ENCODE measurements around the gene TMEM79.

The TMEM79 gene

GRCh38 chr1:156285437-156285836, 1.3 kb downstream of the TMEM79 start:
- Histone ChIP-seq H3K27ac (no peak overlapping the region), H3K9ac (ENCODE audit: insufficient read length) (no peak overlapping the region), H3K36me3 (ENCODE audit: insufficient read depth, low read length) (peaks cover 5% of the 10 kb centered on the region), H3K4me3 (no peak overlapping the region), H3K9me3 (ENCODE audit: low read depth, low read length) (no peaks in the 10 kb centered on the region)
- no peak for DNase-seq (ENCODE audit: low read depth, low spot score)
- TF ChIP-seq POLR2AphosphoS5 (IDR thresholded peaks at IDR 0.05; ENCODE audit: borderline replicate concordance, low read depth, low read length) = no peak
- no peak for TF ChIP-seq FOXP2 (optimal IDR thresholded peaks at IDR 0.05; ENCODE audit: control extremely low read depth, extremely low read length, insufficient read depth)
- TF ChIP-seq EZH2 (IDR thresholded peaks at IDR 0.05) = no peak

- H3K9ac ChIP-seq (ENCODE audit: insufficient read length) = no peak overlapping the region
- no peak overlapping the region for H3K27ac ChIP-seq
- no peak overlapping the region for H3K4me3 ChIP-seq
- DNase-seq (ENCODE audit: low read depth, low spot score) = no peak
- TF ChIP-seq POLR2AphosphoS5 (IDR thresholded peaks at IDR 0.05; ENCODE audit: borderline replicate concordance, low read depth, low read length) (no peak), FOXP2 (optimal IDR thresholded peaks at IDR 0.05; ENCODE audit: control extremely low read depth, extremely low read length, insufficient read depth) (no peak), EZH2 (IDR thresholded peaks at IDR 0.05) (no peak)
- H3K9me3 ChIP-seq (ENCODE audit: low read depth, low read length) = no peaks in the 10 kb centered on the region
- no peaks in the 10 kb centered on the region for H3K36me3 ChIP-seq (ENCODE audit: insufficient read depth, low read length)
Measured at GRCh38 chr1:156286061-156286460, 1.9 kb downstream of the TMEM79 start.

- no peak overlapping the region for H3K4me3 ChIP-seq
- no peak overlapping the region for H3K9ac ChIP-seq (ENCODE audit: insufficient read length)
- H3K9me3 ChIP-seq (ENCODE audit: low read depth, low read length) = no peaks in the 10 kb centered on the region
- no peak for DNase-seq (ENCODE audit: low read depth, low spot score)
- TF ChIP-seq EZH2 (IDR thresholded peaks at IDR 0.05) = no peak
- no peak for TF ChIP-seq FOXP2 (optimal IDR thresholded peaks at IDR 0.05; ENCODE audit: control extremely low read depth, extremely low read length, insufficient read depth)
- TF ChIP-seq POLR2AphosphoS5 (IDR thresholded peaks at IDR 0.05; ENCODE audit: borderline replicate concordance, low read depth, low read length) = no peak
- H3K27ac ChIP-seq = peak overlapping the region; percentile 50
- no peaks in the 10 kb centered on the region; the same call in 1 of the 2 replicates for H3K36me3 ChIP-seq (ENCODE audit: insufficient read depth, low read length)
Measured at GRCh38 chr1:156289857-156290256, 5.7 kb downstream of the TMEM79 start.

- Histone ChIP-seq H3K9me3 (ENCODE audit: low read depth, low read length) (no peaks in the 10 kb centered on the region), H3K36me3 (ENCODE audit: insufficient read depth, low read length) (no peaks in the 10 kb centered on the region; the same call in 1 of the 2 replicates), H3K27ac (no peak overlapping the region), H3K9ac (ENCODE audit: insufficient read length) (no peak overlapping the region), H3K4me3 (no peak overlapping the region)
- DNase-seq (ENCODE audit: low read depth, low spot score) = no peak
- TF ChIP-seq POLR2AphosphoS5 (IDR thresholded peaks at IDR 0.05; ENCODE audit: borderline replicate concordance, low read depth, low read length) (no peak), EZH2 (IDR thresholded peaks at IDR 0.05) (no peak), FOXP2 (optimal IDR thresholded peaks at IDR 0.05; ENCODE audit: control extremely low read depth, extremely low read length, insufficient read depth) (no peak)
Measured at GRCh38 chr1:156291226-156292061, 7.3 kb downstream of the TMEM79 start.

- no peaks in the 10 kb centered on the region for H3K9me3 ChIP-seq (ENCODE audit: low read depth, low read length)
- DNase-seq (ENCODE audit: low read depth, low spot score) = no peak
- no peak overlapping the region for H3K4me3 ChIP-seq
- no peaks in the 10 kb centered on the region; the same call in 1 of the 2 replicates for H3K36me3 ChIP-seq (ENCODE audit: insufficient read depth, low read length)
- TF ChIP-seq EZH2 (IDR thresholded peaks at IDR 0.05) = no peak
- no peak for TF ChIP-seq FOXP2 (optimal IDR thresholded peaks at IDR 0.05; ENCODE audit: control extremely low read depth, extremely low read length, insufficient read depth)
- TF ChIP-seq POLR2AphosphoS5 (IDR thresholded peaks at IDR 0.05; ENCODE audit: borderline replicate concordance, low read depth, low read length) = no peak
- H3K27ac ChIP-seq = no peak overlapping the region
- H3K9ac ChIP-seq (ENCODE audit: insufficient read length) = no peak overlapping the region
Measured at GRCh38 chr1:156293098-156293434, 8.9 kb downstream of the TMEM79 start.

GRCh38 chr1:156293895-156294294, 9.8 kb downstream of the TMEM79 start:
- Histone ChIP-seq H3K9ac (ENCODE audit: insufficient read length) (no peak overlapping the region), H3K27ac (no peak overlapping the region), H3K36me3 (ENCODE audit: insufficient read depth, low read length) (no peaks in the 10 kb centered on the region; the same call in 1 of the 2 replicates), H3K9me3 (ENCODE audit: low read depth, low read length) (no peaks in the 10 kb centered on the region), H3K4me3 (no peak overlapping the region)
- TF ChIP-seq EZH2 (IDR thresholded peaks at IDR 0.05) = no peak
- DNase-seq (ENCODE audit: low read depth, low spot score) = no peak

- TF ChIP-seq POLR2AphosphoS5 (IDR thresholded peaks at IDR 0.05; ENCODE audit: borderline replicate concordance, low read depth, low read length) (peak; percentile 88), FOXP2 (optimal IDR thresholded peaks at IDR 0.05; ENCODE audit: control extremely low read depth, extremely low read length, insufficient read depth) (no peak), EZH2 (IDR thresholded peaks at IDR 0.05) (no peak)
- Histone ChIP-seq H3K4me3 (peak within 1 kb of the TSS; percentile 82), H3K9ac (ENCODE audit: insufficient read length) (peak within 1 kb of the TSS; percentile 74), H3K9me3 (ENCODE audit: low read depth, low read length) (no peaks in the 10 kb centered on the region), H3K27ac (peak within 1 kb of the TSS; percentile 87), H3K36me3 (ENCODE audit: insufficient read depth, low read length) (no peaks in the 10 kb centered on the region; the same call in 1 of the 2 replicates)
- DNase-seq (ENCODE audit: low read depth, low spot score) = peak; percentile 53
Measured at GRCh38 chr1:156295391-156295947, 11.3 kb downstream of the TMEM79 start, which contains the start of gene GLMP. Gene GLMP (minus strand): TSS chr1:156295679. CDS start chr1:156295645, 34 bp downstream.

GRCh38 chr1:156298852-156299357, 14.8 kb downstream of the TMEM79 start, which contains the start of gene VHLL:
Gene VHLL (minus strand): TSS chr1:156299307. CDS start chr1:156299189, 118 bp downstream.
- Histone ChIP-seq H3K9ac (ENCODE audit: insufficient read length) (no peak within 1 kb of the TSS), H3K4me3 (no peak within 1 kb of the TSS), H3K36me3 (ENCODE audit: insufficient read depth, low read length) (peaks cover 3% of the 10 kb centered on the region; the same call in 1 of the 2 replicates), H3K9me3 (ENCODE audit: low read depth, low read length) (no peaks in the 10 kb centered on the region), H3K27ac (no peak within 1 kb of the TSS)
- no peak for DNase-seq (ENCODE audit: low read depth, low spot score)
- no peak for TF ChIP-seq EZH2 (IDR thresholded peaks at IDR 0.05)
- TF ChIP-seq FOXP2 (optimal IDR thresholded peaks at IDR 0.05; ENCODE audit: control extremely low read depth, extremely low read length, insufficient read depth) = no peak
- no peak for TF ChIP-seq POLR2AphosphoS5 (IDR thresholded peaks at IDR 0.05; ENCODE audit: borderline replicate concordance, low read depth, low read length)

Measured in SK-N-MC (cell line).